Activated CD8-positive, alpha-beta T cell treated with anti-CD3 and anti-CD28 coated beads for 36 hours (primary cell): ENCODE results near the gene UBTF. TPM values are rescaled to one million over a fixed set of nuclear protein-coding genes. Genes with fewer than 3 reads are reported as not detected.
A peak's percentile ranks its signal among the peaks of the same experiment; 100 is the strongest.

ENCODE experiments used
- ATAC-seq: fragments of 200-7000 bp; cut with Tn5 transposase; one replicate; pipeline ENCODE4 v1.10.0; 2021; ENCODE audit warnings: mild to moderate bottlenecking, moderate library complexity
- CTCF ChIA-PET: fragments of 350-600 bp; sonication (Branson Sonifier 250); formaldehyde crosslinking; loops from one replicate; lab custom pipeline; 2021; ENCODE audit warnings: antibody characterized with exemption; lab: Charles Lee
- POLR2A ChIA-PET: fragments of 350-600 bp; sonication (Branson Sonifier 250); formaldehyde crosslinking; loops from one replicate; lab custom pipeline; 2021; ENCODE audit warnings: antibody characterized with exemption; lab: Charles Lee
- DNase-seq: peaks from one replicate; pipeline ENCODE4 v3.0.0-alpha.2; 2020
- H3K27ac Mint-ChIP-seq: one replicate; pipeline ENCODE4 v1.8.0; 2021; ENCODE audit warnings: mild to moderate bottlenecking, mixed read lengths
- H3K27me3 Mint-ChIP-seq: one replicate; pipeline ENCODE4 v1.8.0; 2021; ENCODE audit warnings: mixed read lengths
- H3K36me3 Mint-ChIP-seq: one replicate; pipeline ENCODE4 v1.8.0; 2021; ENCODE audit warnings: low read depth, mixed read lengths
- H3K4me1 Mint-ChIP-seq: one replicate; pipeline ENCODE4 v1.8.0; 2021; ENCODE audit warnings: low read depth, mixed read lengths
- H3K4me3 Mint-ChIP-seq: one replicate; pipeline ENCODE4 v1.8.0; 2021; ENCODE audit warnings: mild to moderate bottlenecking, moderate library complexity, mixed read lengths
- H3K9me3 Mint-ChIP-seq: one replicate; pipeline ENCODE4 v1.8.0; 2021; ENCODE audit warnings: mixed read lengths
- CTCF ChIP-seq: fragments of 200-600 bp; IDR thresholded peaks from one replicate; pipeline ENCODE4 v1.8.0; 2022; ENCODE audit warnings: antibody characterized with exemption, mild to moderate bottlenecking
- intact Hi-C: fragments of 100-400 bp; cut with micrococcal nuclease; formaldehyde crosslinking; loops from one replicate; pipeline ENCODE4 v1.10.0; 2022
- total RNA-seq, 2 experiments: library from RNA; stranded (reverse); gene quantifications; one replicate each; pipeline ENCODE4 v1.2.3, GENCODE V29; 2021

Gene UBTF
- total RNA-seq = 100 to 1,000 TPM; 129 to 135 TPM

- Mint-ChIP-seq H3K27ac (peak within 1 kb of the TSS; percentile 98), H3K4me1 (peaks cover 25% of the 10 kb centered on the region), H3K27me3 (no peaks in the 10 kb centered on the region), H3K9me3 (no peaks in the 10 kb centered on the region), H3K36me3 (peaks cover 38% of the 10 kb centered on the region), H3K4me3 (peak within 1 kb of the TSS; percentile 96)
- intact Hi-C loops = loop anchor here (5.0 kb wide), 1 partner anchor 108 kb away; no protein-coding TSS in a partner anchor
- CTCF ChIA-PET = interaction anchor here (1.4 to 5.0 kb wide), 3 partner anchors 10 to 111 kb away, joined by 5 to 53 read pairs (median 8); no protein-coding TSS in a partner anchor
- ATAC-seq (peak; percentile 6), DNase-seq (peak; percentile 57)
- TF ChIP-seq CTCF = no peak
- POLR2A ChIA-PET = interaction anchor here (0.7 to 8.1 kb wide), 10 partner anchors 9 to 105 kb away, joined by 3 to 58 read pairs (median 14); partner anchors contain the start of genes ATXN7L3, SLC25A39 and TMUB2
Measured at GRCh38 chr17:44219616-44220212, at the start of gene UBTF. TSS of gene UBTF (minus strand) at chr17:44219675. CDS start at chr17:44218229, 1,446 bp downstream.

- no peak for ATAC-seq
- Mint-ChIP-seq H3K4me1 (no peaks in the 10 kb centered on the region), H3K36me3 (no peaks in the 10 kb centered on the region), H3K9me3 (no peaks in the 10 kb centered on the region), H3K27ac (no peak overlapping the region), H3K4me3 (no peak overlapping the region), H3K27me3 (no peaks in the 10 kb centered on the region)
- ChIA-PET POLR2A (no interaction called here), CTCF (interaction anchor here (1.3 kb wide), 1 partner anchor 62 kb away, joined by 3 read pairs; no protein-coding TSS in a partner anchor)
- TF ChIP-seq CTCF = no peak
- DNase-seq = no peak
- intact Hi-C loops = no loop called here
Measured at GRCh38 chr17:44268709-44269534, 49.4 kb upstream of the UBTF start.

- Mint-ChIP-seq H3K9me3 (no peaks in the 10 kb centered on the region), H3K27me3 (no peaks in the 10 kb centered on the region), H3K4me1 (no peaks in the 10 kb centered on the region), H3K4me3 (no peak within 1 kb of the TSS), H3K36me3 (no peaks in the 10 kb centered on the region), H3K27ac (no peak within 1 kb of the TSS)
- intact Hi-C loops = no loop called here
- CTCF ChIA-PET = interaction anchor here (1.3 kb wide), 1 partner anchor 63 kb away, joined by 3 read pairs; no protein-coding TSS in a partner anchor
- no peak for DNase-seq
- POLR2A ChIA-PET = no interaction called here
- ATAC-seq = no peak
- TF ChIP-seq CTCF = no peak
Measured at GRCh38 chr17:44267818-44268490, 48.5 kb upstream of the UBTF start, which contains the start of gene SLC4A1. TSS of gene SLC4A1 (minus strand) at chr17:44268135. CDS start at chr17:44262866, 5,269 bp downstream.

- ATAC-seq = no peak
- TF ChIP-seq CTCF = no peak
- intact Hi-C loops = no loop called here
- ChIA-PET POLR2A (no interaction called here), CTCF (no interaction called here)
- Mint-ChIP-seq H3K27ac (no peak overlapping the region), H3K36me3 (no peaks in the 10 kb centered on the region), H3K9me3 (no peaks in the 10 kb centered on the region), H3K27me3 (no peaks in the 10 kb centered on the region), H3K4me3 (no peak overlapping the region), H3K4me1 (no peaks in the 10 kb centered on the region)
- no peak for DNase-seq
Measured at GRCh38 chr17:44267165-44267455, 47.6 kb upstream of the UBTF start.
